ENCODE data around the gene MSANTD4.

MSANTD4 gene

GRCh38 chr11:106001304-106002012, 20.6 kb downstream of the MSANTD4 start:
- H3K36me3 ChIP-seq (replicated peaks; ENCODE audit: insufficient read depth, low read length) = no peaks in the 10 kb centered on the region
- TF ChIP-seq CTCF (IDR thresholded peaks at IDR 0.05; ENCODE audit: low read length) = no peak
- TF ChIP-seq EZH2 (optimal IDR thresholded peaks at IDR 0.05; ENCODE audit: low read depth, low read length) = no peak
- no peak for TF ChIP-seq EZH2phosphoT487 (IDR thresholded peaks at IDR 0.05; ENCODE audit: low read length)
- no peaks in the 10 kb centered on the region for H3K9me3 ChIP-seq (replicated peaks; ENCODE audit: insufficient read depth, low read length)
- H3K4me1 ChIP-seq (ENCODE audit: low read length) = peaks cover 8% of the 10 kb centered on the region
- no peak overlapping the region for H2AFZ ChIP-seq (ENCODE audit: low read length)
- no peak overlapping the region for H3K4me3 ChIP-seq (ENCODE audit: low read length)
- no peak overlapping the region for H3K9ac ChIP-seq (ENCODE audit: low read length)
- no peak overlapping the region for H3K4me2 ChIP-seq (ENCODE audit: low read depth, low read length)
- no peaks in the 10 kb centered on the region for H4K20me1 ChIP-seq (ENCODE audit: insufficient read depth, low read length)
- H3F3A ChIP-seq (ENCODE audit: insufficient read depth, low read length) = no peaks in the 10 kb centered on the region
- no peak for DNase-seq
- H3K9me2 ChIP-seq (replicated peaks; ENCODE audit: insufficient read depth, low read length) = no peaks in the 10 kb centered on the region
- no peaks in the 10 kb centered on the region for H3K27me3 ChIP-seq (replicated peaks; ENCODE audit: insufficient read depth, low read length)
- no peak overlapping the region for H3K27ac ChIP-seq (ENCODE audit: low read length)
- no peaks in the 10 kb centered on the region for H3K79me2 ChIP-seq (ENCODE audit: low read length)

- no peaks in the 10 kb centered on the region for H3K9me2 ChIP-seq (replicated peaks; ENCODE audit: insufficient read depth, low read length)
- no peak for DNase-seq
Observed at GRCh38 chr11:105991888-105992287, 30.2 kb downstream of the MSANTD4 start.

GRCh38 chr11:105989124-105989523, 32.9 kb downstream of the MSANTD4 start:
- Histone ChIP-seq H4K20me1 (ENCODE audit: insufficient read depth, low read length) (no peaks in the 10 kb centered on the region), H3K4me2 (ENCODE audit: low read depth, low read length) (no peak overlapping the region), H3K9ac (ENCODE audit: low read length) (no peak overlapping the region), H3K9me2 (replicated peaks; ENCODE audit: insufficient read depth, low read length) (no peaks in the 10 kb centered on the region), H2AFZ (ENCODE audit: low read length) (no peak overlapping the region), H3K36me3 (replicated peaks; ENCODE audit: insufficient read depth, low read length) (no peaks in the 10 kb centered on the region), H3F3A (ENCODE audit: insufficient read depth, low read length) (no peaks in the 10 kb centered on the region), H3K79me2 (ENCODE audit: low read length) (no peaks in the 10 kb centered on the region), H3K27ac (ENCODE audit: low read length) (no peak overlapping the region), H3K27me3 (replicated peaks; ENCODE audit: insufficient read depth, low read length) (no peaks in the 10 kb centered on the region), H3K4me3 (ENCODE audit: low read length) (no peak overlapping the region), H3K4me1 (ENCODE audit: low read length) (no peaks in the 10 kb centered on the region), H3K9me3 (replicated peaks; ENCODE audit: insufficient read depth, low read length) (no peaks in the 10 kb centered on the region)
- TF ChIP-seq EZH2phosphoT487 (IDR thresholded peaks at IDR 0.05; ENCODE audit: low read length) (no peak), EZH2 (optimal IDR thresholded peaks at IDR 0.05; ENCODE audit: low read depth, low read length) (no peak), CTCF (IDR thresholded peaks at IDR 0.05; ENCODE audit: low read length) (no peak)
- no peak for DNase-seq

More at GRCh38 chr11:105991888-105992287, 30.2 kb downstream of the MSANTD4 start:
- H3K27ac ChIP-seq (ENCODE audit: low read length) = no peak overlapping the region
- no peak overlapping the region for H3K4me2 ChIP-seq (ENCODE audit: low read depth, low read length)
- H3K36me3 ChIP-seq (replicated peaks; ENCODE audit: insufficient read depth, low read length) = no peaks in the 10 kb centered on the region
- H3K9me3 ChIP-seq (replicated peaks; ENCODE audit: insufficient read depth, low read length) = no peaks in the 10 kb centered on the region
- H3K4me1 ChIP-seq (ENCODE audit: low read length) = no peaks in the 10 kb centered on the region
- no peak overlapping the region for H3K9ac ChIP-seq (ENCODE audit: low read length)
- no peaks in the 10 kb centered on the region for H3K79me2 ChIP-seq (ENCODE audit: low read length)
- H3K27me3 ChIP-seq (replicated peaks; ENCODE audit: insufficient read depth, low read length) = no peaks in the 10 kb centered on the region
- no peak overlapping the region for H2AFZ ChIP-seq (ENCODE audit: low read length)
- TF ChIP-seq EZH2phosphoT487 (IDR thresholded peaks at IDR 0.05; ENCODE audit: low read length) (no peak), CTCF (IDR thresholded peaks at IDR 0.05; ENCODE audit: low read length) (no peak), EZH2 (optimal IDR thresholded peaks at IDR 0.05; ENCODE audit: low read depth, low read length) (no peak)
- no peak overlapping the region for H3K4me3 ChIP-seq (ENCODE audit: low read length)
- H3F3A ChIP-seq (ENCODE audit: insufficient read depth, low read length) = no peaks in the 10 kb centered on the region
- no peaks in the 10 kb centered on the region for H4K20me1 ChIP-seq (ENCODE audit: insufficient read depth, low read length)

All from MM.1S (cell line).